Germinal center (tissue), 1 donor: ENCODE data around the gene KLHDC10.
"Not testable (repeated sequence)": the region's sequence is repeated elsewhere in the genome, so short reads cannot be mapped to it uniquely, and the experiment has no call there.

Experiments
- DNase-seq: peaks from one replicate; pipeline ENCODE4 v3.0.0; 2012; ENCODE audit warnings: mixed read lengths, low spot score

Gene KLHDC10

GRCh38 chr7:130069978-130070860, at the start of gene KLHDC10:
TSS of gene KLHDC10 (plus strand) at chr7:130070534. CDS start at chr7:130070644, 110 bp downstream.
- peak; percentile 98 for DNase-seq

- DNase-seq: no peak
Measured at GRCh38 chr7:130021105-130021834, 49.1 kb upstream of the KLHDC10 start.

GRCh38 chr7:130022115-130022514, 48.2 kb upstream of the KLHDC10 start:
- no peak for DNase-seq

- DNase-seq: no peak
Measured at GRCh38 chr7:130022623-130023175, 47.6 kb upstream of the KLHDC10 start.

GRCh38 chr7:130024390-130024789, 45.9 kb upstream of the KLHDC10 start:
- no peak for DNase-seq

GRCh38 chr7:130032698-130033097, 37.6 kb upstream of the KLHDC10 start:
- DNase-seq: no peak

- DNase-seq: no peak
Measured at GRCh38 chr7:130037703-130038102, 32.6 kb upstream of the KLHDC10 start.

- no peak for DNase-seq
Measured at GRCh38 chr7:130040576-130040975, 29.8 kb upstream of the KLHDC10 start.

GRCh38 chr7:130047831-130048230, 22.5 kb upstream of the KLHDC10 start:
- no peak for DNase-seq

- no peak for DNase-seq
Measured at GRCh38 chr7:130048906-130049305, 21.4 kb upstream of the KLHDC10 start.

- DNase-seq: not testable (repeated sequence)
Measured at GRCh38 chr7:130052250-130052649, 18.1 kb upstream of the KLHDC10 start.

GRCh38 chr7:130055198-130055597, 15.1 kb upstream of the KLHDC10 start:
- DNase-seq: not testable (repeated sequence)

GRCh38 chr7:130062246-130062645, 8.1 kb upstream of the KLHDC10 start:
- no peak for DNase-seq

GRCh38 chr7:130063036-130063435, 7.3 kb upstream of the KLHDC10 start:
- DNase-seq: peak; percentile 38

GRCh38 chr7:130064580-130064926, 5.8 kb upstream of the KLHDC10 start:
- not testable (repeated sequence) for DNase-seq

GRCh38 chr7:130065500-130066152, 4.7 kb upstream of the KLHDC10 start:
- no peak for DNase-seq

GRCh38 chr7:130069179-130069977, 956 bp upstream of the KLHDC10 start:
- DNase-seq: no peak

GRCh38 chr7:130070861-130071622, 708 bp downstream of the KLHDC10 start:
- no peak for DNase-seq

- DNase-seq: peak; percentile 70
Measured at GRCh38 chr7:130071701-130072622, 1.6 kb downstream of the KLHDC10 start.
